ENCODE results near the gene PTPRU.
"Not testable (repeated sequence)": the region's sequence is repeated elsewhere in the genome, so short reads cannot be mapped to it uniquely, and the experiment has no call there.

PTPRU gene

GRCh38 chr1:29222260-29222659 lies 14.1 kb upstream of the PTPRU start:
- not testable (repeated sequence) for DNase-seq (ENCODE audit: low spot score)

GRCh38 chr1:29222686-29223085 lies 13.6 kb upstream of the PTPRU start:
- no peak for DNase-seq (ENCODE audit: low spot score)

GRCh38 chr1:29223521-29223920 lies 12.8 kb upstream of the PTPRU start:
- DNase-seq (ENCODE audit: low spot score) = no peak

- DNase-seq (ENCODE audit: low spot score) = no peak
Measured at GRCh38 chr1:29224356-29224837, 11.9 kb upstream of the PTPRU start.

GRCh38 chr1:29225361-29225760 lies 11.0 kb upstream of the PTPRU start:
- no peak for DNase-seq (ENCODE audit: low spot score)

GRCh38 chr1:29227511-29227910 lies 8.8 kb upstream of the PTPRU start:
- DNase-seq (ENCODE audit: low spot score) = no peak

- DNase-seq (ENCODE audit: low spot score) = peak; percentile 14
Measured at GRCh38 chr1:29230204-29230552, 6.1 kb upstream of the PTPRU start.

- peak; percentile 92 for DNase-seq (ENCODE audit: low spot score)
Measured at GRCh38 chr1:29230553-29231378, 5.6 kb upstream of the PTPRU start, which contains the start of gene MECR. MECR (minus strand) TSS chr1:29230934; CDS start chr1:29230906, 28 bp downstream.

GRCh38 chr1:29232387-29232786 lies 3.9 kb upstream of the PTPRU start:
- no peak for DNase-seq (ENCODE audit: low spot score)

- no peak for DNase-seq (ENCODE audit: low spot score)
Measured at GRCh38 chr1:29233693-29234092, 2.6 kb upstream of the PTPRU start.

- no peak for DNase-seq (ENCODE audit: low spot score)
Measured at GRCh38 chr1:29234471-29234870, 1.9 kb upstream of the PTPRU start.

- DNase-seq (ENCODE audit: low spot score) = not testable (repeated sequence)
Measured at GRCh38 chr1:29234881-29235280, 1.4 kb upstream of the PTPRU start.

GRCh38 chr1:29236712-29237128 lies 398 bp downstream of the PTPRU start:
- DNase-seq (ENCODE audit: low spot score) = peak; percentile 24

- peak; percentile 24 for DNase-seq (ENCODE audit: low spot score)
Measured at GRCh38 chr1:29237129-29237821, 953 bp downstream of the PTPRU start.

GRCh38 chr1:29237852-29238619 lies 1.7 kb downstream of the PTPRU start:
- peak; percentile 22 for DNase-seq (ENCODE audit: low spot score)

GRCh38 chr1:29238620-29239002 lies 2.3 kb downstream of the PTPRU start:
- no peak for DNase-seq (ENCODE audit: low spot score)

GRCh38 chr1:29239142-29239541 lies 2.8 kb downstream of the PTPRU start:
- DNase-seq (ENCODE audit: low spot score) = no peak

- DNase-seq (ENCODE audit: low spot score) = no peak
Measured at GRCh38 chr1:29240400-29240837, 4.1 kb downstream of the PTPRU start.

- no peak for DNase-seq (ENCODE audit: low spot score)
Measured at GRCh38 chr1:29240986-29241385, 4.7 kb downstream of the PTPRU start.

- DNase-seq (ENCODE audit: low spot score) = no peak
Measured at GRCh38 chr1:29243023-29243870, 6.9 kb downstream of the PTPRU start.

- DNase-seq (ENCODE audit: low spot score) = no peak
Measured at GRCh38 chr1:29243871-29244200, 7.5 kb downstream of the PTPRU start.

GRCh38 chr1:29245261-29245660 lies 8.9 kb downstream of the PTPRU start:
- DNase-seq (ENCODE audit: low spot score) = no peak

Measured in RKO (cell line).